GM18508 (cell line): ENCODE data around the gene MPHOSPH8.
A peak's percentile ranks its signal among the peaks of the same experiment; 100 is the strongest.

ENCODE experiments used
- ATAC-seq: cut with Tn5 transposase; IDR thresholded peaks from one replicate; pipeline ENCODE4 v1.9.1; 2021; ENCODE audit warnings: moderate number of reproducible peaks; ENCODE audit not compliant: insufficient read depth, unreplicated experiment

MPHOSPH8 gene, protein sequence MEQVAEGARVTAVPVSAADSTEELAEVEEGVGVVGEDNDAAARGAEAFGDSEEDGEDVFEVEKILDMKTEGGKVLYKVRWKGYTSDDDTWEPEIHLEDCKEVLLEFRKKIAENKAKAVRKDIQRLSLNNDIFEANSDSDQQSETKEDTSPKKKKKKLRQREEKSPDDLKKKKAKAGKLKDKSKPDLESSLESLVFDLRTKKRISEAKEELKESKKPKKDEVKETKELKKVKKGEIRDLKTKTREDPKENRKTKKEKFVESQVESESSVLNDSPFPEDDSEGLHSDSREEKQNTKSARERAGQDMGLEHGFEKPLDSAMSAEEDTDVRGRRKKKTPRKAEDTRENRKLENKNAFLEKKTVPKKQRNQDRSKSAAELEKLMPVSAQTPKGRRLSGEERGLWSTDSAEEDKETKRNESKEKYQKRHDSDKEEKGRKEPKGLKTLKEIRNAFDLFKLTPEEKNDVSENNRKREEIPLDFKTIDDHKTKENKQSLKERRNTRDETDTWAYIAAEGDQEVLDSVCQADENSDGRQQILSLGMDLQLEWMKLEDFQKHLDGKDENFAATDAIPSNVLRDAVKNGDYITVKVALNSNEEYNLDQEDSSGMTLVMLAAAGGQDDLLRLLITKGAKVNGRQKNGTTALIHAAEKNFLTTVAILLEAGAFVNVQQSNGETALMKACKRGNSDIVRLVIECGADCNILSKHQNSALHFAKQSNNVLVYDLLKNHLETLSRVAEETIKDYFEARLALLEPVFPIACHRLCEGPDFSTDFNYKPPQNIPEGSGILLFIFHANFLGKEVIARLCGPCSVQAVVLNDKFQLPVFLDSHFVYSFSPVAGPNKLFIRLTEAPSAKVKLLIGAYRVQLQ

DNA sequence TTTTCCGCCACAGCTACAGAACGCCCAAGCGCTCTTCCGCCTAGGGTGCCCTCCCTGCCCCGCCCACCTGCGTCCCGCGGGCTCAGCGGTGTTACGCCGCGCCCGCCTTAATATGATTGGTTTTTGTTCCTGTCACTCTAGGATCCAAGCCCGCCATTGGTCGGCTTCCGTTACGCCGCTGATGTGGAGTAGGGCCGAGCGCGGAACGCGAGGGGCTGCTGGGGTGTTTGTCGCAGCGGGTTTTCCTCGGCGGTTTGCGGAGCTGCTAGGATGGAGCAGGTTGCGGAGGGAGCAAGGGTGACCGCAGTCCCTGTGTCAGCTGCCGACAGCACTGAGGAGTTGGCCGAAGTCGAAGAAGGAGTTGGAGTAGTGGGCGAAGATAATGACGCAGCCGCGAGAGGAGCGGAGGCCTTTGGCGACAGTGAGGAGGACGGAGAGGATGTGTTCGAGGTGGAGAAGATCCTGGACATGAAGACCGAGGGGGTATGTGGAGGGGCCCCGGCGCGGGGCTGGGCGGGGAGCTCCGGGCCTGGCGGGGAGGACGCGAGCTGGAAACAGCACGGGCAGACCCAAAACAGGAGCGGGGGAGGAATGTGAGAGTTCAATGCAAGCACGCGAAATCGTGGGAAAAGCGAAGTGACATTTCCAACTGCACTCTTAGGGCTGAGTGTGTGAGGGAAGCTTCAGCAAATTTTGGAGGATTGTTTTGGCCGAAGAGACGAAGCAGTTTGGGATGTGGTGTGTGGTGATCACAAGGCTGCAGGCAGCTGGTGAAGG is at the start of gene MPHOSPH8:
Gene MPHOSPH8 (plus strand): TSS at position 181 of the 777 bp plus-strand sequence. CDS start 90 bp downstream, at position 271.
- ATAC-seq, result peak; percentile 98

DNA sequence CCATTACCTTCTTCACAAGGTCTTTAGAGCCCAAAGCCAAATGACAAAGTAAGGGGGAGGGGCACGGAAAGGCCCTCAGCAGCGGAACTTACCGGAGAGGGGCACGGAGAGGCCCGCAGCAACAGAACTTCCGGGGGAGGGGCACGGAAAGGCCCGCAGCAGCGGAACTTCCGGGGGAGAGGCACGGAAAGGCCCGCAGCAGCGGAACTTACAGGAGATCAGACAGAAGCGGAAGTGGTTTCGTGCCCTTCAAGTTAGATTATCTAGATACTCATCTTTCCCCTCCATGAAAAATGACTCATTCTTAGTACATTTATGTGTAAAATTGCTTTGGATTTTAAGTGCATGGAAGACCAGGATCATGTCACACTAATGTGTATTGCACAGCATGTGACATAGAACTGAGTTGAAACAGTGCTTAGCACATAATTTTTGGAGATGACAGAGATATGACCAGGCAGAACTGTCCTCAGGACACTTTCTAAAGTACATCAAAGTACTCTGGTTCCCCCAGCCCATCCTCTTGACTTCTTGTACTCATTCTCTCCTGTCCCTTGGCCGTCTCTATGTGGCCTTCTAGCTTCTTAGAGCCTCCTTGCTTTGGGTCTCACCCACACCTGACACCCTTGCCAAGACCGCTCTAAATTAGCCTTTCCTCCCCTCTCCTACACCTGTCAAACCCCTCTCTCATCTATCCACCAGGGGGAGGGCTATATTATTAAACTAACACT is 46.4 kb upstream of the MPHOSPH8 start:
- peak; percentile 67 for ATAC-seq

GRCh38 chr13:19587635-19588300 is 45.7 kb upstream of the MPHOSPH8 start:
- ATAC-seq, result peak; percentile 53

DNA sequence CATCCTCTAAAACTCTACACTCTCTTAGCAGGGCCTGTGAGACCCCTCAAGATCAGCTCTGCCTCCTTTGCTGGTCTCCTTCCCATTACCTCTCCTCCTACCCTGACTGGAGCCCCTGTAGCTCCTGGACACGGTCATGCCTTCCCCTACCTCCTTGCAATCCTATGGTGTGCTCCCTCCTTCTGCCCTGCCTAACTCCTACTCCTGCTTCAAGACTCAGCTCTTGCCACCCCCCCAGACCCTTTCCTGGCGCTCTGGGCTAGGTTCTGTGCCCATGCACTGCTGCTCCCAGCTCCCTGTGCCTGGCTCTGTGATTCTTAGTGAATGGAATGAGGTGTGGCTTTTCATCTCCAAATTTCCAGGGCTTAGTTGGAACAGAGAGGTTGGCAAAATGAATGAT is 44.1 kb upstream of the MPHOSPH8 start:
- ATAC-seq, result no peak

GRCh38 chr13:19590423-19590822 is 43.0 kb upstream of the MPHOSPH8 start:
- no peak for ATAC-seq

- ATAC-seq, result no peak
Measured at GRCh38 chr13:19591864-19592263, 41.6 kb upstream of the MPHOSPH8 start.

DNA sequence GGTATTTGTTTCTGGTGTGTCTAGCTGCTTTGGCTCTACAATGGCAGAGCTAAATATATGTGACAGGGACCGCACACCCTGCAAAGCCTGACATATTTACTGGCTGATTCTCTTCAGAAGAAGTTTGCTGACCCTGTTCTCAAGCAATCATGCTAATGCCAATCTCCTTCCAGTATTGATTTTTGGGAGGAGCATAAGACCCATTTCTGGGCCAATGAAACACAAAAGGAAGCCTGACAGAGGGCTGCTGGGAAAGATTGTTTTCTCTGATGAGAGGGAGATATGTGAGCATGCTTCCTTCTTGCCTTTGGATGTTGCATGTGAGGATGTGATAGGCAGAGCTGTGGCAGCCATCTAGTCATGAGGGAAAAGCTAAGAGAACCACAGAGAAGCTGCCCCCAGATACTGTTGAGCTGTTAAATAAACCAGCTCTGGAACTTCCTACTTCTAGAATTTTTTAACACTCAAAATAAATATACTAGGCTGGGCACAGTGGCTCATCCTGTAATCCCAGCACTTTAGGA is 40.7 kb upstream of the MPHOSPH8 start:
- ATAC-seq, result no peak

DNA sequence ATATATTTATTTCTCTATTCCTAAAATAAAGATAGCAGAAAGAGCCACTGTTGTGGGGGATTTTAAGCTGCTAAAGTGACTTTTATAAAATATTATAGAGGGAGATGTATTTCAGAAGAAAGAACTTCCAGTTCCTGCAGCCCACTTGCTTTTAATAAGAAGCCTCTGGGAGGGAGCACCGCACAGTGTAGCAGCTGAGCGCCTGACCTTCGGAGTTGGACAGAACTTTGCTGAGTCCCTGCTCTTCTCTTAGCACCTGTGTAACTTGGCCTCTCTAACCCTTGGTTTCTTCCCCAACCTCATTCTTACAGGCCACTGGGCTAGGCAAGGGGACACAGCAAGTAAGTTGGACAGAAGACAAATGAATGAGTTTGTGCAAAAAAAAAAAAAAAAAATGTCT is 37.4 kb upstream of the MPHOSPH8 start:
- no peak for ATAC-seq

DNA sequence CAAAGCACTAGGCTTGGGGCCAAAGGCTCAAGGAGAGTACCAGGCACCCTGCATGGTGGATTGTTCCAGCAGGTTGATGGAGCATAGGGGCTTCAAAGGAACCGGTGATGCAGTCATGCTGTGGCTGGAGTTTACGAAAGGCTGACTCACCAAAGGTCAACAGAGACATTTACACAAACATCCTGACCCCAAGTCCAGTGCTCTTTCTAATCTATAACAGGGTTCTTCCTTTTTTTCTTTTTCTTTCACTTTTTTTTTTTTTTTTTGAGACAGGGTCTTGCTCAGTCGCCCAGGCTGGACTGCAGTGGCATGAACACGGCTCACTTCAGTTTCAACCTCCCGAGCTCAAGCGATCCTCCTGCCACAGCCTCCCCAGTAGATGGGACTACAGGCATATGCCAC is 36.5 kb upstream of the MPHOSPH8 start:
- no peak for ATAC-seq

- ATAC-seq, result no peak
Measured at GRCh38 chr13:19597523-19597922, 35.9 kb upstream of the MPHOSPH8 start.

- peak; percentile 54 for ATAC-seq
Measured at GRCh38 chr13:19601749-19602725, 31.4 kb upstream of the MPHOSPH8 start.

- ATAC-seq, result no peak
Measured at GRCh38 chr13:19604306-19604705, 29.2 kb upstream of the MPHOSPH8 start.

DNA sequence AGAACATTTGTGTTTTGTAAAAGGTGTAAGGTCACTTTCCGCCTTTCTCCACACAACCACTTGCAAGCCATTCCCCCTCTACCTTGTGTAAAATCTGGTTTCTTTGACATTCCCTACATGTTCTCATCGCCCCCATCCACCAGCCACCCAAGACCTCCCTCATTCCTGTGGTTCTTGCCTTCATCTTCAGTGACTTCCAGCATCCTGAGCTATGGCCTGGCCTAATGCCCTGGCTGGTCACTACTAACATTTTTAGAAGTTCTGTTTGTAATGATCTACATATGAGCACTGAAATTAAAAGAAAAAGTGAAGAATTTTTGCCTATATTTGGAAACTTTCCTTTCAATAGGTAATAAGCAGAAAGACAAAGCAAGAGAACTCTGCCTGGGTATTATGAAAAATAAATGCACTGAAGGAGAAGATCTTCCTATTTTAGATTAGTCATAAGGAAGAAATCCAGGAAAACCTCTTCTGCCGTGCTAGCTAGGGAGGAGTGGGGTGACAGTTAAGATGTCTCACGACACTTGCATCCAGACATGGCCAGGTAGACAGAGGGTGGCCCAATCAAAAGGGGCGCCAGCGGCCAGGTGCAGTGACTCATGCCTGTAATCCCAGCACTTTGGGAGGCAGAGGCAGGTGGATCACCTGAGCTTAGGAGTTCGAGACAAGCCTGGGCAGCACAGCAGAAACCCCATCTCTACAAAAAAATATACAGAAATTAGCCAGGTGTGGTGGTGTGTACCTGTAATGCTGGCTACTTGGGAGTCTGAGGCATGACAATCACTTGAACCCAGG is 28.1 kb upstream of the MPHOSPH8 start:
- no peak for ATAC-seq

DNA sequence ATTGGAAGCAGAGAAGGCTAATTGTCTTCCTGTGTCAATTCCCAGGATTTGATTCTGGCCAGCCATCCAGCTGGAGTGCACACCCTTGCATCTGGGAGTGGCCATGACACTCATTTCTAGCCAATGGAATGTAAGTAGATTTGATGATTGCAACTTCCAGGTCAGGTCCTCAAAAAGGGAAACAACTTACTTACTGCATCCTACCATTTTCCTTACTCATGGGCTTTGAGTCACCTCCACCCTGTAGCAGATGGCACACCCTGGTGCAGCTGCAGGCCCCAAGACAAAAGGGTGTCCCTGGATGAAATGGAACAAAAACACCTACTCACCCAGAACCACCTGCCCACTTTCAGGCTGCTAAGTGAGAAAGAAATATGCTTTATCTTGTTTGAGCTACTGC is 27.3 kb upstream of the MPHOSPH8 start:
- no peak for ATAC-seq

DNA sequence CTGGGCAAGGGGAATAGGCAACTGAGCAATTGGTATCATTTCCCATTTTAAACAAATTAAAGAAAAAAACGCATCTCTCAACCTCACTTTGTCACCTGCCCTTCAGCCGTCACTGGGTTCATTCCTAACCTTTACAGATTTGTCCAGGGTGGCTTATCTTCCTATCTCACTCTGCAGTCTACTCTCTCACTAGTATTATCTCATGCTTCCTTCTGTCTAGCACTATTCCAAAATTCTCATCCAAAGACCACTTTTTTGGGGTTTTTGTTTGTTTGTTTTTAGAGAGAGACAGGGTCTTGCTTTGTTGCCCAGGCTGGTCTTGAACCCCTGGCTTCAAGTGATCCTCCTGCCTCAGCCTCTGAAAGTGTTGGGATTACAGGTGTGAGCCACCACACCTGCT is 26.7 kb upstream of the MPHOSPH8 start:
- no peak for ATAC-seq

DNA sequence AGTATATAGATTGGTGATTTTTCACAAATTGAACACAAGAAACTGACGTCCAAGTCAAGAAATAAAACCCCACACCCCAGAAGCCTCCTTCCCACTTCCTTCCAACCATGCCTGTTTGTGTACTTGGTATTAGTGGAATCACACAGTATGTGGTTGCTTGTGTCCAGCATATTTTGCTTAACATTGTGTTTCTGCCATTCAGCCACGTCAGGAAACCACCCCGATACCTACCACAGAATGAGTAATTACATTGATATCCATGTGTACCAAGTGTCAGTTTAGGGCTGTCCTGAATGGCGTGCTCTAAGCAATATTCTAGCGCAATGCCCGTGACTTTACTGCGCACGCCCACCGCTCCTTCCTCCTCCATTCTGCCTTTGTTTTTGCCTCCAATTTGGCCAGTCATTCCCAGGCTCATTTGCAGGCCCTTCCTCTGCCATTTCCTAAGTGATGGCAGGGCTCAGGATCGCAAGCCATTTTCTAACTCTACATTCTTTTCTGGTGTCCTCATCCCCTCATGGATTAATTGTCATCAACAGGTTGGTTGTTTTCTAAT is 25.9 kb upstream of the MPHOSPH8 start:
- no peak for ATAC-seq

- ATAC-seq, result no peak
Measured at GRCh38 chr13:19618977-19619376, 14.5 kb upstream of the MPHOSPH8 start.
